Measurements from ENCODE around the gene BRD7.

- TF ChIP-seq CTCF (IDR thresholded peaks at IDR 0.05) (no peak), POLR2A (IDR thresholded peaks at IDR 0.05) (no peak)
Observed at GRCh38 chr16:50276801-50277555, 91.8 kb downstream of the BRD7 start.

All from right lobe of liver (tissue), 4 donors.